ENCODE results near the gene GNAL.

The GNAL gene

GRCh38 chr18:11840493-11840892, 151.4 kb downstream of the GNAL start:
- no peak overlapping the region for H3K4me3 ChIP-seq (ENCODE audit: low read length)
- DNase-seq (ENCODE audit: low read depth), result no peak
- no peak for TF ChIP-seq CTCF (IDR thresholded peaks at IDR 0.05; ENCODE audit: insufficient read depth, low read depth, low read length, missing control alignments)

- no peak overlapping the region for H3K4me3 ChIP-seq (ENCODE audit: low read length)
- no peak for TF ChIP-seq CTCF (IDR thresholded peaks at IDR 0.05; ENCODE audit: insufficient read depth, low read depth, low read length, missing control alignments)
- no peak for DNase-seq (ENCODE audit: low read depth)
These were observed 153.5 kb downstream of the GNAL start for GRCh38 chr18:11842562-11842961.

GRCh38 chr18:11844436-11844835, 155.4 kb downstream of the GNAL start:
- no peak for TF ChIP-seq CTCF (IDR thresholded peaks at IDR 0.05; ENCODE audit: insufficient read depth, low read depth, low read length, missing control alignments)
- DNase-seq (ENCODE audit: low read depth), result no peak
- H3K4me3 ChIP-seq (ENCODE audit: low read length), result no peak overlapping the region

GRCh38 chr18:11845654-11846053, 156.6 kb downstream of the GNAL start:
- H3K4me3 ChIP-seq (ENCODE audit: low read length), result no peak overlapping the region
- no peak for TF ChIP-seq CTCF (IDR thresholded peaks at IDR 0.05; ENCODE audit: insufficient read depth, low read depth, low read length, missing control alignments)
- DNase-seq (ENCODE audit: low read depth), result no peak

- TF ChIP-seq CTCF (IDR thresholded peaks at IDR 0.05; ENCODE audit: insufficient read depth, low read depth, low read length, missing control alignments), result no peak
- no peak for DNase-seq (ENCODE audit: low read depth)
- no peak overlapping the region for H3K4me3 ChIP-seq (ENCODE audit: low read length)
These were observed 158.7 kb downstream of the GNAL start for GRCh38 chr18:11847811-11848210.

GRCh38 chr18:11849279-11849678, 160.2 kb downstream of the GNAL start:
- no peak overlapping the region for H3K4me3 ChIP-seq (ENCODE audit: low read length)

More at GRCh38 chr18:11849279-11849678, 160.2 kb downstream of the GNAL start:
- DNase-seq (ENCODE audit: low read depth), result no peak
- TF ChIP-seq CTCF (IDR thresholded peaks at IDR 0.05; ENCODE audit: insufficient read depth, low read depth, low read length, missing control alignments), result no peak
